GM12801 (cell line): ENCODE data around the gene ECE1.

Experiments
- TF ChIP-seq, protein P1 (sequence below): IDR thresholded peaks from one replicate; pipeline ENCODE4 v1.5.1; 2011; ENCODE audit warnings: control low read depth; ENCODE audit not compliant: insufficient read length; ENCODE audit errors: extremely low read depth

The ECE1 gene

DNA sequence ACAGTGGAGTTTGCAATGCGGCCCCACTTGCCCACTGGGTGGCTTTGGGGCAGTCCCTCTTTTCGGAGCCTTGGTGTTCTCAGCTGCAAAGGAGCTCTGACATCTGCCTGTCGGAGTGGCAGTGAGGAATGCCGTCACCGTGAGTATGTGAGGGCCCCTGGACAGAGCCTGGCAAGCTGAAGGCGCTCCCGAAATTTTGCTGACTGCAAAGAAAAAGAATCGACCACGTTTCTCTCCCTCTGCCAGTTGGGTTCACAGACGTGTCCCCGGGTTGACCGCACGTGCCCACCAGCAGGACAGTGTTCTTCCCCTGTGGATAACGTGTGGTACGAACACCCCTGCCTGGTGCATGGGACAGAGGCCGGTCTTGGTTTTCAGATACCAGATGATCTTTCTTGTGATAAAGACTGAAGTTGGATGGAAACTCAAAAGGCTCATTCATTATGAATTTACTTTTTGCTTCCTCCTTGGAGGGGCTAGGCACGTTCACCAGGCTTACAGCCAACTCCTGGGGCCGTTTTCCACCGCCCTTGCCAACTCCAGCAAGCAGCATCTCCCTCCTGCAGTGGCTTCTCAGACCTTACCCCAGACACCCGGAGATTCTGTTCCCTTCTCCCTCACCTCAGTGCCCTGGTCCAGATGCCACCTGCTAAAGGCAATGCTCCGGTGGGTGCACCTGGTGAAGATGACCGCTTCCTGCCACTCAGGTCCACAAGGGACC lies 29.7 kb downstream of the ECE1 start:
- TF ChIP-seq, protein P1, sequence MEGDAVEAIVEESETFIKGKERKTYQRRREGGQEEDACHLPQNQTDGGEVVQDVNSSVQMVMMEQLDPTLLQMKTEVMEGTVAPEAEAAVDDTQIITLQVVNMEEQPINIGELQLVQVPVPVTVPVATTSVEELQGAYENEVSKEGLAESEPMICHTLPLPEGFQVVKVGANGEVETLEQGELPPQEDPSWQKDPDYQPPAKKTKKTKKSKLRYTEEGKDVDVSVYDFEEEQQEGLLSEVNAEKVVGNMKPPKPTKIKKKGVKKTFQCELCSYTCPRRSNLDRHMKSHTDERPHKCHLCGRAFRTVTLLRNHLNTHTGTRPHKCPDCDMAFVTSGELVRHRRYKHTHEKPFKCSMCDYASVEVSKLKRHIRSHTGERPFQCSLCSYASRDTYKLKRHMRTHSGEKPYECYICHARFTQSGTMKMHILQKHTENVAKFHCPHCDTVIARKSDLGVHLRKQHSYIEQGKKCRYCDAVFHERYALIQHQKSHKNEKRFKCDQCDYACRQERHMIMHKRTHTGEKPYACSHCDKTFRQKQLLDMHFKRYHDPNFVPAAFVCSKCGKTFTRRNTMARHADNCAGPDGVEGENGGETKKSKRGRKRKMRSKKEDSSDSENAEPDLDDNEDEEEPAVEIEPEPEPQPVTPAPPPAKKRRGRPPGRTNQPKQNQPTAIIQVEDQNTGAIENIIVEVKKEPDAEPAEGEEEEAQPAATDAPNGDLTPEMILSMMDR, result no peak

GRCh38 chr1:21259316-21260076 lies 30.8 kb downstream of the ECE1 start:
- TF ChIP-seq, protein P1, result no peak

- TF ChIP-seq, protein P1, result no peak
Measured at GRCh38 chr1:21258331-21259134, 31.7 kb downstream of the ECE1 start.

DNA sequence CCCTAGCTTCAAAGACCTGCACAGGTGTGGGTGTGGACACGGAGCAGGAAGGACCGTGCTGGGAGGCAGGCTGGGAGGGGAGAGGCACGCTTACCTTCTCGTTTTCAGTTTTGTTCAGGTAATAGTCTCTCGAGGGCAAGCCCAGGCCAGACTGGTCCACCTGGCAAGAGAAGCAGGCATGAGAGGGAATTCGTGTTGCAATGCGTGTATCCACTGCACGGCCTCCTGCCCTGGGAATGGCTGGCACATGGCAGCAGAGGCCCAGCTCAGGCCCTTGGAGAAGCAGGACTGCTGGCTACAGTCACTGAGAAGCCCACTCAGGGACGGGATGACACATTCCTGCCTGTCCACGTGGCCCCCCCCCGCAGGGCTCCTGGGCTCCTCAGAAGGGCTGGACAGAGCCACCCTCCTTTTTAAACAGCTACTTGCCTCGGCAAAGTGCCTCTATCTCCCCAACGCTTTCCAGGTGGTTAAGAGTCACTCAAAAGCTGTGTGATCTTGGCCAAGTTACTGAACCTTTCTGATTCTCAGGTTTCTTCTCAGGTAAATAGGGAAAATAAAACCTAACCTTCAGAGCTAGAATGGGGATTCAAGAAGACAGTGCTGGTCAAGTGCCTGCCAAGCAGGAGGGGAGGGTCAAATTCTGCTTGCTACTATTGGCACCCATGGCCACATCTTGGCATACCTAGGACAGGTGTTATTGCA lies 32.7 kb downstream of the ECE1 start:
- TF ChIP-seq, protein P1, result no peak

- TF ChIP-seq, protein P1, result no peak
Measured at GRCh38 chr1:21256776-21257175, 33.5 kb downstream of the ECE1 start.

- TF ChIP-seq, protein P1, result no peak
Measured at GRCh38 chr1:21255943-21256320, 34.3 kb downstream of the ECE1 start.
